PC-3 (cell line): ENCODE results near the gene DRD2. TPM values are rescaled to one million over a fixed set of nuclear protein-coding genes. Genes with fewer than 3 reads are reported as not detected.

Experiments used
- ATAC-seq: fragments of 200-7000 bp; cut with Tn5 transposase; 2 replicates; pipeline ENCODE4 v1.9.1; 2020; ENCODE audit warnings: mild to moderate bottlenecking, moderate library complexity
- BruUV-seq: library from RNA; stranded (reverse); fragments of 400-500 nt; replicated peaks from 2 replicates; lab custom pipeline; 2021; lab: Mats Ljungman, UMichigan
- CTCF ChIA-PET: fragments of 300-600 bp; sonication (Branson Sonifier 250); formaldehyde crosslinking; loops from one replicate; lab custom pipeline; 2022; ENCODE audit warnings: antibody characterized with exemption; lab: Charles Lee
- POLR2A ChIA-PET: fragments of 300-600 bp; sonication (Branson Sonifier 250); formaldehyde crosslinking; loops from one replicate; lab custom pipeline; 2022; ENCODE audit warnings: antibody characterized with exemption; ENCODE audit not compliant: unreplicated experiment; lab: Charles Lee
- DNase-seq: peaks from one replicate; pipeline ENCODE4 v3.0.0-alpha.2; 2015
- H2AFZ ChIP-seq: fragments of 300-600 bp; sonication (generic); 2 replicates; pipeline ENCODE4 v1.6.0; 2016; ENCODE audit warnings: antibody characterized with exemption, low read length
- H3F3A ChIP-seq: fragments of 300-600 bp; sonication (generic); one replicate; pipeline ENCODE4 v1.6.0; 2017; ENCODE audit warnings: antibody characterized with exemption, low read length, control low read depth, mild to moderate bottlenecking; ENCODE audit not compliant: unreplicated experiment
- H3K27ac ChIP-seq: fragments of 300-600 bp; sonication (generic); 2 replicates; pipeline ENCODE4 v1.5.1; 2016; ENCODE audit warnings: mild to moderate bottlenecking, low read length
- H3K27me3 ChIP-seq: fragments of 300-600 bp; sonication (generic); 2 replicates; pipeline ENCODE4 v1.6.1; 2016; ENCODE audit warnings: low read length, mixed read lengths
- H3K36me3 ChIP-seq: fragments of 300-600 bp; sonication (generic); 2 replicates; pipeline ENCODE4 v1.6.1; 2016; ENCODE audit warnings: low read depth, mixed run types, low read length, mixed read lengths
- H3K4me1 ChIP-seq: fragments of 300-600 bp; sonication (generic); 2 replicates; pipeline ENCODE4 v1.5.1; 2016; ENCODE audit warnings: low read length; ENCODE audit not compliant: insufficient read depth
- H3K4me2 ChIP-seq: fragments of 300-600 bp; sonication (generic); 2 replicates; pipeline ENCODE4 v1.6.0; 2016; ENCODE audit warnings: low read length
- H3K4me3 ChIP-seq: fragments of 300-600 bp; sonication (generic); 2 replicates; pipeline ENCODE4 v1.5.1; 2016; ENCODE audit warnings: mild to moderate bottlenecking, low read length, mixed read lengths
- H3K79me2 ChIP-seq: fragments of 300-600 bp; sonication (generic); 2 replicates; pipeline ENCODE4 v1.6.1; 2017; ENCODE audit warnings: low read length, mixed read lengths
- H3K9ac ChIP-seq: fragments of 300-600 bp; sonication (generic); 2 replicates; pipeline ENCODE4 v1.6.0; 2016; ENCODE audit warnings: mild to moderate bottlenecking, low read length
- H3K9me2 ChIP-seq: fragments of 300-600 bp; sonication (generic); replicated peaks from 2 replicates; pipeline ENCODE4 v1.6.1; 2016; ENCODE audit warnings: mixed run types, low read length, mixed read lengths
- H3K9me3 ChIP-seq: fragments of 300-600 bp; sonication (generic); 2 replicates; pipeline ENCODE4 v1.6.1; 2016; ENCODE audit warnings: low read length, mixed read lengths
- H4K20me1 ChIP-seq: fragments of 300-600 bp; sonication (generic); 2 replicates; pipeline ENCODE4 v1.6.1; 2016; ENCODE audit warnings: low read length, mixed read lengths
- CTCF ChIP-seq: fragments of 300-600 bp; sonication (generic); conservative IDR thresholded peaks from 2 replicates; pipeline ENCODE4 v1.5.1; 2017; ENCODE audit warnings: antibody characterized with exemption, low read depth, mild to moderate bottlenecking, low read length
- EZH2 ChIP-seq: fragments of 300-600 bp; sonication (generic); IDR thresholded peaks from one replicate; pipeline ENCODE4 v1.6.1; 2017; ENCODE audit warnings: antibody characterized with exemption, mild to moderate bottlenecking, low read length; ENCODE audit not compliant: unreplicated experiment
- intact Hi-C: fragments of 100-400 bp; cut with micrococcal nuclease; formaldehyde crosslinking; loops from 2 replicates; pipeline ENCODE4 v1.9.0; 2023
- microRNA-seq: library from miRNA; unstranded; fragments of <30 nt; microRNA quantifications from one replicate; pipeline ENCODE4 v1.1.0, GENCODE V29; 2020; ENCODE audit not compliant: unreplicated experiment
- total RNA-seq: library from RNA; depleted of rRNA; stranded (reverse); fragments of >200 nt; gene quantifications from 2 replicates; pipeline ENCODE4 v1.2.3, GENCODE V29; 2014; rRNA removed

DRD2 gene
- total RNA-seq, 1 experiment from 2014 or later = not detected

GRCh38 chr11:113363406-113363805 is 111.8 kb downstream of the DRD2 start:
- ATAC-seq = no peak
- Histone ChIP-seq H3F3A (no peaks in the 10 kb centered on the region), H3K27me3 (no peaks in the 10 kb centered on the region), H3K4me2 (no peak overlapping the region), H2AFZ (no peak overlapping the region), H3K9ac (no peak overlapping the region), H3K9me3 (no peaks in the 10 kb centered on the region), H4K20me1 (no peaks in the 10 kb centered on the region), H3K4me3 (no peak overlapping the region), H3K4me1 (no peaks in the 10 kb centered on the region), H3K79me2 (no peaks in the 10 kb centered on the region), H3K36me3 (no peaks in the 10 kb centered on the region), H3K27ac (no peak overlapping the region), H3K9me2 (no peaks in the 10 kb centered on the region)
- POLR2A ChIA-PET = no interaction called here
- no peak for TF ChIP-seq CTCF
- no peak for TF ChIP-seq EZH2
- BruUV-seq = no TSS peak
- intact Hi-C loops = no loop called here
- CTCF ChIA-PET = no interaction called here
- DNase-seq = no peak

Small RNAs within 50 kb of the gene (microRNA-seq; reads per million reads assigned to microRNA genes)
- gene MIR4301 = not detected

Other genes with a start within 250 kb of the DRD2 start
- gene TTC12, start 160.8 kb downstream of the DRD2 start, total RNA-seq = 13.1 and 20.9 TPM in 2 replicates
- 0.22 TPM in 1 of 2 replicates, not detected in the other for gene ANKK1, start 87.6 kb downstream of the DRD2 start, total RNA-seq
- gene TMPRSS5, start 230.9 kb upstream of the DRD2 start, total RNA-seq = 0.07 and 1.4 TPM in 2 replicates